Measurements from ENCODE around the gene TSPAN11.

Gene TSPAN11

GRCh38 chr12:31007636-31008175 is 81.2 kb downstream of the TSPAN11 start:
- TF ChIP-seq POLR2AphosphoS5 (IDR thresholded peaks at IDR 0.05; ENCODE audit: low read depth, low read length) (no peak), REST (IDR thresholded peaks at IDR 0.05; ENCODE audit: insufficient read depth in 1 of 2, low read depth in 2 of 2, low read length in 2 of 2) (no peak)

- TF ChIP-seq TAF1 (IDR thresholded peaks at IDR 0.05; ENCODE audit: borderline replicate concordance, insufficient read depth, low read length) (no peak), POLR2AphosphoS5 (IDR thresholded peaks at IDR 0.05; ENCODE audit: low read depth, low read length) (no peak), REST (IDR thresholded peaks at IDR 0.05; ENCODE audit: insufficient read depth in 1 of 2, low read depth in 2 of 2, low read length in 2 of 2) (no peak), FOXP2 (optimal IDR thresholded peaks at IDR 0.05; ENCODE audit: borderline replicate concordance, extremely low read depth, extremely low read length, insufficient read depth) (no peak), SIN3A (IDR thresholded peaks at IDR 0.05; ENCODE audit: borderline replicate concordance, insufficient read depth, low read length) (no peak)
Observed at GRCh38 chr12:31008241-31008761, 81.8 kb downstream of the TSPAN11 start.

- TF ChIP-seq FOXP2 (optimal IDR thresholded peaks at IDR 0.05; ENCODE audit: borderline replicate concordance, extremely low read depth, extremely low read length, insufficient read depth), result no peak
- no peak for TF ChIP-seq SIN3A (IDR thresholded peaks at IDR 0.05; ENCODE audit: borderline replicate concordance, insufficient read depth, low read length)
- TF ChIP-seq TAF1 (IDR thresholded peaks at IDR 0.05; ENCODE audit: borderline replicate concordance, insufficient read depth, low read length), result no peak
- TF ChIP-seq REST (IDR thresholded peaks at IDR 0.05; ENCODE audit: insufficient read depth in 1 of 2, low read depth in 2 of 2, low read length in 2 of 2), result no peak
- TF ChIP-seq POLR2AphosphoS5 (IDR thresholded peaks at IDR 0.05; ENCODE audit: low read depth, low read length), result no peak
Observed at GRCh38 chr12:31008961-31009840, 82.7 kb downstream of the TSPAN11 start.

GRCh38 chr12:31009976-31010375 is 83.4 kb downstream of the TSPAN11 start:
- TF ChIP-seq POLR2AphosphoS5 (IDR thresholded peaks at IDR 0.05; ENCODE audit: low read depth, low read length), result no peak
- TF ChIP-seq FOXP2 (optimal IDR thresholded peaks at IDR 0.05; ENCODE audit: borderline replicate concordance, extremely low read depth, extremely low read length, insufficient read depth), result no peak
- no peak for TF ChIP-seq SIN3A (IDR thresholded peaks at IDR 0.05; ENCODE audit: borderline replicate concordance, insufficient read depth, low read length)
- TF ChIP-seq REST (IDR thresholded peaks at IDR 0.05; ENCODE audit: insufficient read depth in 1 of 2, low read depth in 2 of 2, low read length in 2 of 2), result no peak
- TF ChIP-seq TAF1 (IDR thresholded peaks at IDR 0.05; ENCODE audit: borderline replicate concordance, insufficient read depth, low read length), result no peak
